Kidney (tissue), 14 donors: Measurements from ENCODE around the gene PPP1R27. TPM values are rescaled to one million over a fixed set of nuclear protein-coding genes. Genes with fewer than 3 reads are reported as not detected.
"Not testable (repeated sequence)": the region's sequence is repeated elsewhere in the genome, so short reads cannot be mapped to it uniquely, and the experiment has no call there.

Experiments
- DNase-seq, 5 donors: peaks; one replicate each; pipeline ENCODE4 v3.0.0-alpha.2; 2013 to 2020
- FAIRE-seq: peaks from 2 replicates; lab custom pipeline; 2012; peaks lifted over from hg19 to GRCh38; lab: Jason Lieb, UNC
- H3K27ac ChIP-seq, 2 donors: one replicate each; pipeline ENCODE4 v1.7.0; 2013; ENCODE audit warnings: low read depth in 2 of 2, low read length in 2 of 2, inconsistent platforms in 1 of 2
- H3K27me3 ChIP-seq: one replicate; pipeline ENCODE4 v1.7.1; 2013; ENCODE audit warnings: low read length, inconsistent platforms; ENCODE audit not compliant: control insufficient read depth, insufficient read depth
- H3K36me3 ChIP-seq, 3 donors: one replicate each; pipeline versions ENCODE4 v1.7.0 to v1.7.1; 2013; ENCODE audit warnings: low read length in 3 of 3, control low read depth in 1 of 3, inconsistent platforms in 1 of 3; ENCODE audit not compliant: insufficient read depth in 3 of 3, control insufficient read depth in 2 of 3
- H3K4me1 ChIP-seq, 3 donors: one replicate each; pipeline versions ENCODE4 v1.7.0 to v1.7.1; 2013; ENCODE audit warnings: low read length in 3 of 3, inconsistent platforms in 1 of 3, low read depth in 1 of 3; ENCODE audit not compliant: control insufficient read depth in 2 of 3, insufficient read depth in 2 of 3
- H3K4me3 ChIP-seq, 3 donors: one replicate each; pipeline versions ENCODE4 v1.7.0 to v1.8.1; 2013; ENCODE audit warnings: low read length in 3 of 3, control low read depth in 1 of 3, inconsistent platforms in 1 of 3
- H3K9ac ChIP-seq, 3 donors: one replicate each; pipeline versions ENCODE4 v1.7.0 to v1.7.1; 2013; ENCODE audit warnings: low read length in 3 of 3, control low read depth in 1 of 3, inconsistent platforms in 1 of 3
- H3K9me3 ChIP-seq, 3 donors: one replicate each; pipeline versions ENCODE4 v1.7.0 to v1.7.1; 2013; ENCODE audit warnings: low read length in 3 of 3, control low read depth in 1 of 3, inconsistent platforms in 1 of 3; ENCODE audit not compliant: control insufficient read depth in 2 of 3, insufficient read depth in 1 of 3
- CTCF ChIP-seq: IDR thresholded peaks from 3 replicates; pipeline ENCODE4 v1.5.1; 2012; ENCODE audit warnings: mild to moderate bottlenecking, moderate library complexity, borderline replicate concordance; ENCODE audit not compliant: insufficient read depth; ENCODE audit errors: extremely low read depth
- intact Hi-C: fragments of 100-400 bp; cut with DNase I; formaldehyde crosslinking; loops from one replicate; pipeline ENCODE4 v1.11.1; 2022
- polyA plus RNA-seq: library from polyadenylated mRNA; stranded (reverse); fragments of 350-450 nt; fragmentation: Illumina TruSeq; extraction: RNeasy Lipid Tissue Mini Kit (QIAGEN cat#74804); gene quantifications from one replicate; pipeline ENCODE4 v1.2.3, GENCODE V29; 2014; ENCODE audit warnings: low read depth, low replicate concordance; ENCODE audit not compliant: insufficient read depth
- total RNA-seq: library from RNA; stranded (reverse); fragmentation: NEBNext Ultra II Directional; extraction: Animal tissue kit (Norgen Biotek cat#: 25700); gene quantifications from one replicate; pipeline ENCODE4 v1.2.1, GENCODE V29; 2021
- donor health status: control.
- donor health status: control.
- donor health status: control.
- donor health status: control.
- donor health status: control.
- donor health status: DM: yes; HTN: yes; CAD: no.
- donor health status: Normal renal cell carcinoma (clear cell type).

Gene PPP1R27
- total and polyA plus RNA-seq, 2 donors from 2014 or later = not detected

- DNase-seq = no peak
- H3K4me1 ChIP-seq = no peaks in the 10 kb centered on the region
- TF ChIP-seq CTCF = no peak
- intact Hi-C loops = no loop called here
- no peaks in the 10 kb centered on the region for H3K9me3 ChIP-seq
- no peak for FAIRE-seq
- H3K27me3 ChIP-seq = no peaks in the 10 kb centered on the region
- H3K4me3 ChIP-seq = no peak overlapping the region
- H3K36me3 ChIP-seq = peaks cover 0 to 32% (median 12%) of the 10 kb centered on the region in 3 donors
- no peak overlapping the region for H3K27ac ChIP-seq
- H3K9ac ChIP-seq = no peak overlapping the region
Observed at GRCh38 chr17:81841866-81842265, 7.0 kb upstream of the PPP1R27 start.

- Histone ChIP-seq H3K36me3 (peaks cover 0 to 24% (median 9%) of the 10 kb centered on the region in 3 donors), H3K4me1 (no peaks in the 10 kb centered on the region), H3K27me3 (no peaks in the 10 kb centered on the region), H3K9ac (no peak overlapping the region), H3K9me3 (no peaks in the 10 kb centered on the region), H3K27ac (no peak overlapping the region), H3K4me3 (no peak overlapping the region)
- DNase-seq (peak in 4 of 5 donors; percentile 34 to 69 (median 42)), FAIRE-seq (no peak)
- TF ChIP-seq CTCF = no peak
- intact Hi-C loops = no loop called here
Observed at GRCh38 chr17:81840826-81841778, 6.3 kb upstream of the PPP1R27 start.

- H3K4me3 ChIP-seq, H3K9me3 ChIP-seq, DNase-seq, H3K27ac ChIP-seq, H3K27me3 ChIP-seq, H3K9ac ChIP-seq, H3K4me1 ChIP-seq, intact Hi-C loops, FAIRE-seq: not testable (repeated sequence)
- peaks cover 0 to 16% (median 4%) of the 10 kb centered on the region in 3 donors for H3K36me3 ChIP-seq
Observed at GRCh38 chr17:81840059-81840458, 5.2 kb upstream of the PPP1R27 start.

- TF ChIP-seq CTCF = no peak
- Histone ChIP-seq H3K27ac (no peak overlapping the region), H3K4me3 (no peak overlapping the region), H3K36me3 (peaks cover 0 to 10% (median 2%) of the 10 kb centered on the region in 3 donors), H3K27me3 (no peaks in the 10 kb centered on the region), H3K9ac (no peak overlapping the region), H3K9me3 (no peaks in the 10 kb centered on the region), H3K4me1 (peaks cover 0 to 3% (median 0%) of the 10 kb centered on the region in 3 donors)
- DNase-seq (peak in 3 of 5 donors; percentile 17 to 41 (median 28)), FAIRE-seq (no peak)
- intact Hi-C loops = no loop called here
Observed at GRCh38 chr17:81839301-81839700, 4.5 kb upstream of the PPP1R27 start.
